HG02588 (cell line): ENCODE results near the gene KEAP1.
A peak's percentile ranks its signal among the peaks of the same experiment; 100 is the strongest.
"Not testable (repeated sequence)": the region's sequence is repeated elsewhere in the genome, so short reads cannot be mapped to it uniquely, and the experiment has no call there.

Experiments
- ATAC-seq: cut with Tn5 transposase; IDR thresholded peaks from one replicate; pipeline ENCODE4 v1.9.1; 2021; ENCODE audit warnings: mild to moderate bottlenecking, moderate library complexity; ENCODE audit not compliant: unreplicated experiment

The KEAP1 gene

DNA sequence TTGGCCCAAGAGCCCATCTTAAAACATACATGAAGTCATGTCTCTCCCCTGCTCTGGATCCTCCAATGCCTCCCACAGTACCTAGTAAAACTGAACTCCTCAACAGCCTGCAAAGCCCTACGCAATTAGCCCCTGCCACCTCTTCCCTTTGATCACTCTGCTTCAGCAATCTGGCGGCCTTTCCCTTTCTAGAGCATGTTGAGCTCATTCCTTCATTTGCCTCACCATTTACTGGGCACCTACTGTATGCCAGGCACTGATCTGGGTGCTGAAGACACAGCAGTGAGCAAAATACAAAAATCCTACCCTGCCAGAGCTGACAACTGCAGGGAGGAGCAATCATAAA is 2.9 kb downstream of the KEAP1 start:
- no peak for ATAC-seq

DNA sequence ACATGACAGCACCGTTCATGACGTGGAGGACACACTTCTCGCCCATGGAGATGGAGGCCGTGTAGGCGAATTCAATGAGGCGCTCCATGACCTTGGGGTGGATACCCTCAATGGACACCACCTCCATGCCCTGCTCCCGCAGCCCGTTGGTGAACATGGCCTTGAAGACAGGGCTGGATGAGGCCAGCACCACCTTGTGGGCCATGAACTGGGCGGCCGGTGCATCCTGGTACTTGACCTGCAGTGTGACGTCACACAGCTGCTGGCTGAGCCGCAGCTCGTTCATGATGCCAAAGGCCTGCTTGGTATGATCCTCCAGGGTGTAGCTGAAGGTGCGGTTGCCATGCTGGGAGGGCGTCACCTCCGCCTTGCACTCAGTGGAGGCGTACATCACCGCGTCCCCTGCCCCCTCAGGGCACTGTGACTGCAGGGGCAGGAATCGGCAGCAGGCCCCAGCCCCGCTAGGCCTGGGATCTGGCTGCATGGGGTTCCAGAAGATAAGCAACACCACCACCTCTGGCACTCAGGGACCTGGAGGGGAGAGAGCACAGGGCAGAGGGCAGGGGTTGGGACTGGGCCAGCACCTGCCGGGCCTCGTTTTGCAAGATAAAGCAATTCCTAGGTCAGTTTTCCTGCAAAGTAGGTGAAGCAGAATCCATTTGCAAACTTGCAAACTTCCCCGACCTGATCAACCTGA is 3.5 kb downstream of the KEAP1 start:
- ATAC-seq, result no peak

DNA sequence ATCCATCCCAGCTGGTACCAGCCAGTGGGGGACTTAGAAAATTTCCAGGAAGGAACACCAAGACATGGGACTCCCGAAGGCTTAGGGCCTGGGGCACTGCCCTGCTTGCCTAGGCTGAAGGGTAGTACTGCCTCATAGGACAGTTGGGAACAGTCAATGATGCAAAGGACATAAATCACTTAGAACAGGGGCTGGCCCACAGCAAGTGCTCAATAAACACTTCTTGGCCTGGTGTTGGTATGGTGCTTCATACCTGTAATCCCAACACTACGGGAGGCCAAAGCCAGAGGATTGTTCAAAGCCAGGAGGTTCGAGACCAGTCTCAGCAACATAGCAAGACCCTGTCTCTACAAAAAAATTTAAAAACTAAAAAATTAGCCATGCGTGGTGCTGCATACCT is 5.8 kb downstream of the KEAP1 start:
- no peak for ATAC-seq

DNA sequence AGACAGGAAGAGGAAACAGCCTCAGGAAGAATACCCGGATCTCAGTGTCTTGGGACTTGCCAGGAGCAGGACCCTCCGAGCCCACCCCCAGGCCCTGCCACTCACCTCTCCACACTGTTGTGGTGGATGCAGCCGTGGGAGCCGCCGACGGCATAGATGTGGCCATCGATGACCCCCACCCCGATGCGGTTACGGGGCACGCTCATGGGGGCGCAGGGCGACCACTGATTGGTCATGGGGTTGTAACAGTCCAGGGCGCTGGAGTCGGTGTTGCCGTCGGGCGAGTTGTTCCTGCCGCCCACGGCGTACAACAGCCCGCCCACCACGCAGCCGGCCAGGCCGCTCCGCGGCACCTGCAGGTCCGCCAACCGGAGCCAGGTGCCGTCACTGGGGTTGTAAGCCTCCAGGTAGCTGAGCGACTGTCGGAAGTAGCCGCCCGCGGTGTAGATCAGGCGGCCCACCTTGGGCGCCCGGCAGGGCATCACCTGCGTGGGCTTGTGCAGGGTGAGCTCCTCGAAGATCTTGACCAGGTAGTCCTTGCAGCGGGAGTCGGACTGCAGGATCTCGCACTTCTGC is 11.6 kb downstream of the KEAP1 start:
- ATAC-seq, result no peak

DNA sequence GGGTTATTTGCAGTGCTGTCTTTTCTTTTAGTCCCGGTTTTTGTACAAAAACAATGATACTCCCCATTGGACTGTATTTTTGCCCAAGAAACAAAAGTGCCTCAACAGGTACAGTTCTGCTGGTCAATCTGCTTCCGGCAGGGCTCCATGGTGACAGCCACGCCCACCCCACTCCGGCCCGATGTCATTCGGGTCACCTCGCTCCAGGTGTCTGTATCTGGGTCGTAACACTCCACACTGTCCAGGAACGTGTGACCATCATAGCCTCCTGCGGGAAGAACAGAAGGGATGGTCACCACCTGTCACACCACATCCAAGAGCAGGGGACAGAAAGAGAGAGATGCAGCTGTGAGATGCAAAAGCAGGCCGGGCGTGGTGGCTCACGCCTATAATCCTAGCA is 16.6 kb downstream of the KEAP1 start:
- no peak for ATAC-seq

DNA sequence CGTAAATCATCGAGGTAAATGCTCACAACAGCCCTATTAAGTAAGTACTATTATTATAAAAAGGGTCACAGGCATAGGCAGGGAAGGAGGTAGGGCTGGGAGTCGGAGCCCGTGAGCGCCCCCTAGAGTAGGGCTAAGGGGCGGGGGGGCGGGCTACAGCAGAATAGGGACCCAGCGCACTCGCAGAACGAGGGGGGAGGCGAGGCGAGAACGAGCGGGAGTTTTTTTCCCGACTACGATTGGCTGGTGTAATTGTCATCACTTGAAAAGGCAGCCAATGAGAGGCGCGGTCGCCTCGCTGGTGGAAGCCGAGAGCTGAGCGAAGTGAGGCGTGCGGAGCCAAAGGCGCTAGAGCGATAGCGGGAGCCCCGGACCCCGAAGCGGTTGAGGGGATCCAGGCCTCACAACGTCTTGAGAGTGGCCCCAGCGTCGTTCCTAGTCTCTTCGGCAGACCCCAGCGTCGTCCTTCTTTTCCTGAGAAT is 24.2 kb downstream of the KEAP1 start:
- no peak for ATAC-seq

DNA sequence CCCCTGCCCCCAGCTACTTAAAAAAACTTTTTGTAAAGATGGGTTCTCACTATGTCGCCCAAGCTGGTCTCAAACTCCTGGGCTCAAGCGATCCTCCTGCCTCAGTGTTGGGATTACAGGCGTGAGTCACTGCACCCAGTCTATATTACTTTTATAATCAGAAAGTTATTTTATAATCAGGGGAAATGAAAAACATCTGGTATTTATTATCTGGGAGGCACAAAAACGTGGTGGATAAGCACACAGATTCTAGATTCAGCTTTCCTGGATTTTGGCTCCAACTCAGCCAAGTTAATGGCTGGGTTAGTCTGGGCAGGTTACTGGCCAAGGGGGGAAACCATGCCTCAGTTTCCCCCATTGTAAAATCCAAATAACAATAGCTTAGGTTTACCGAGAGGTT is 24.7 kb downstream of the KEAP1 start:
- ATAC-seq, result no peak

DNA sequence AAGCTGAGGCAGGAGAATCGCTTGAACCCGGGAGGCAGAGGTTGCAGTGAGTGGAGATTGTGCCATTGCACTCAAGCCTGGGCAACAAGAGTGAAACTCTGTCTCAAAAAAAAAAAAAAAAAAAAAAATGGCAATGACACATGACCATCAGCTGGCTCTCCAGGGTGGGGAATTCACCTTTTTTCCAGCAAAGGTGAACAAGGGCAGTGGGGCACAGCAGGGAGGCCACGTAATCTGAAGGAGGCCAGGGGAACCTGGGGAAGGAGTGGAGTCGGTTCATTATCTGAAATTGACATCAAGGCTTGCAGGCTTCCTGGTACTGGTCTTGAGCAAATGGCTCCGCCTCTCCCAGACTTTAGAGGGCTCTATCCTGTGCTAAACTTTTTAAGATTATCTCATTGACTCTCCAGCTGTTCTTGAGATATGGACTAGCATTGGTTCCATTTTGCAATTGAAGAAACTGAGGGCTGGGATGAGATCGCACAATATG is 28.1 kb downstream of the KEAP1 start:
- no peak for ATAC-seq

DNA sequence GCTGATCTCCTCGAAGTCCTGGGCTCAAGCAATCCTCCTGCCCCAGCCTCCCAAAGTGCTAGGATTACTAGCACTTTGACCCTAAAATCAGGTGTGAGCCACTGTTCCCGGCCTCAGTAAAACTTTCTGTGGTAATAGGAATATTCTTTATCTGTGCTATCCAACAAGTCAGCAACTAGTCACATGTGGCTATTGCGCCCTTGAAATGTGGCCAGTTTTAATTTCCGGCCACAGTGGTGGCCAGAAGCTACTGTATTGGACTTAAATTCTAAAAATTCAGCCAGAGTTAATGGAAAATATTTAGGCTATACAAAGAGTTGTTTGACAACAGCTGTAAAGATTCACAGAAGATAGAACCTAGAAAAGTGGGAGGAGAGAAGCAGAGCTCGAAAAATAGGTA is 30.0 kb downstream of the KEAP1 start:
- no peak for ATAC-seq

DNA sequence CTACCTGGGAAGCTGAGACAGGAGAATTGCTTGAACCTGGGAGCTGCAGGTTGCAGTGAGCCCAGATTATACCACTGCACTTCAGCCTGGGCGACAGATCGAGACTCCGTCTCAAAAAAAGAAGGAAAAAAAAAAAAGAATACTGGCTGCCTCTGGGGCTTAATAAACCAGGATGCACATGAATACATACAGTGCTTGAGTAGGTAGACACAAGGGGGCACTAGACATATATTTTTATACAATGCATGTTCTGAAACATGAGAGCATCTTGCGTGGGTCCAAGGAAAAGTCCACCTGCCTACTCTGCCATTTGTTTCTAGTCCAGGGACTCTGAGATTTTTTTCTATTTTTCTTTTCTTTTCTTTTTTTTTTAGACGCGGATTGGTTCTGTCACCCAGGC is 31.2 kb downstream of the KEAP1 start:
- no peak for ATAC-seq

DNA sequence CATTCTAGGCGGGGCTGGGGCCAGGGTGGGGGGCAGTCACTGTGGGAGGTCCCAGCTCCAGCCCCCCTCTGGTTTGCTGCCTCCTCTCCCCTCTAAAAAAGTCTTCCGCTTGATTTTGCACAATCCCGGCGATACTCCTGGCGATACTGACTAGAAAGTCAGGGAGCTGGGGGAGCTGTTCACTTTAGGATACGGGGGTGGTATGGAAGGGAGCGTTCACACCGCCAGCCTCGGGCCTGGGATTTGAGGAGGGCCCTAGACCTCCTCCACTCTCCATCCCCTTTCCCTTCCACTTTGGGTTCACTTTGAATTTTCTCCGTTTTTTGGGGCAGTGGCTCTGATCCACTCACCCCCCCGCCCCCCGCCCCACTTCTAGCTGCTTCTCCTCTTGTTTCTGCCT is 35.0 kb downstream of the KEAP1 start:
- ATAC-seq, result no peak

DNA sequence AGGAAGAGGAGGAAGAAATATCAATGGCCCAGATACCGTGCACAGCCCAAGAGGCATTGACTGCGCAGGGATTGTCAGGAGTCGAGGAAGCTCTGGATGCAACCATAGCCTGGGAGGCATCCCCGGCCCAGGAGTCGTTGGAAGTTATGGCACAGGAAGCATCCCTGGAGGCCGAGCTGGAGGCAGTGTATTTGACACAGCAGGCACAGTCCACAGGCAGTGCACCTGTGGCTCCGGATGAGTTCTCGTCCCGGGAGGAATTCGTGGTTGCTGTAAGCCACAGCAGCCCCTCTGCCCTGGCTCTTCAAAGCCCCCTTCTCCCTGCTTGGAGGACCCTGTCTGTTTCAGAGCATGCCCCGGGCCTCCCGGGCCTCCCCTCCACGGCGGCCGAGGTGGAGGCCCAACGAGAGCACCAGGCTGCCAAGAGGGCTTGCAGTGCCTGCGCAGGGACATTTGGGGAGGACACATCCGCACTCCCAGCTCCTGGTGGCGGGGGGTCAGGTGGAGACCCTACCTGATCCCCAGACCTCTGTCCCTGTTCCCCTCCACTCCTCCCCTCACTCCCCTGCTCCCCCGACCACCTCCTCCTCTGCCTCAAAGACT is 36.0 kb downstream of the KEAP1 start:
- no peak for ATAC-seq

DNA sequence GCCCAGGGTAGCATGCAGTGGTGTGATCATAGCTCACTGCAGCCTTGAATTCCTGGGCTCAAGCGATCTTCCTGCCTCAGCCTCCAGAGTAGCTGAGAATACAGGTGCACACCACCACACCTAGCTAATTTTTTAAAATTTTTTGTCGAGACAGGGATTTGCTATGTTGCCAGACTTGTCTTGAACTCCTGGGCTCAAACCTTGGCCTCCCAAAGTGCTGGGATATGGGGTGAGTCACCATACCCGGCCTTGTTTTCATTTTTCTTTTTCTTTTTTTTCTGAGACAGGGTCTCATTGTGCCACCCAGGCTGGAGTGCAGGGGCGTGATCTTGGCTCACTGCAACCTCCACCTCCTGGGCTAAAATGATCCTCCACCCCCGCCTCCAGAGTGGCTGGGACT is 38.7 kb downstream of the KEAP1 start:
- no peak for ATAC-seq

DNA sequence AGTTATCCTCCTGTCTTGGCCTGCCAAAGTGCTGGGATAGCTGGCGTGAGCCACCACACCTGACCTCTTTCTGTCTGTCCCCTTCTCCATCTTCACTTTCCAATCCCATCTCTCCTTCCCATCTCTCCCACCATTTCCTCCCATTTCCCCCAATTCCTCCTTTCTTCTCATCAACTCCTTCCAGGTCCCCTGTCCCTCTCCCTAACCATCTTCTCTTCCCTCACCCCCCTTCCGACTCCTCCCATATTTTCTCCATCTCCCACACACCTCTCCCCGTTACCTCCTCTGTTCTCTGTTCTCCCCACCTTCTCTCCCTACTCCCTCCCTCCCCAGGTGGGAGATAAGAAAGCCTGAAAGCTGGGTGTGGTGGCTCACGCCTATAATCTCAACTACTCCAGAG is 40.6 kb downstream of the KEAP1 start:
- no peak for ATAC-seq

DNA sequence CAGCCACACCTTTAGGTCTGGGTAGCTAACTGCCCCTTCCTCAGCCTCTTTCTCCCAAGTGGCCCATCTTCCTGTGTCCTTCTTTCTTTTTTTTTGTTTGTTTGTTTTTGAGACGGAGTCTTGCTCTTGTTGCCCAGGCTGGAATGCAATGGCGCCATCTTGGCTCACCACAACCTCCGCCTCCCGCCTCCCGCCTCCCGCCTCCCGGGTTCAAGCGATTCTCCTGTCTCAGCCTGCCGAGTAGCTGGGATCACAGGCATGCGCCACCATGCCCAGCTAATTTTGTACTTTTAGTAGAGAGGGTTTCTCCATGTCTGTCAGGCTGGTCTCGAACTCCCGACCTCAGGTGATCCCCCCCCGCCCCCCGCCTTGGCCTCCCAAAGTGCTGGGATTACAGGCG is 41.1 kb downstream of the KEAP1 start:
- not testable (repeated sequence) for ATAC-seq

DNA sequence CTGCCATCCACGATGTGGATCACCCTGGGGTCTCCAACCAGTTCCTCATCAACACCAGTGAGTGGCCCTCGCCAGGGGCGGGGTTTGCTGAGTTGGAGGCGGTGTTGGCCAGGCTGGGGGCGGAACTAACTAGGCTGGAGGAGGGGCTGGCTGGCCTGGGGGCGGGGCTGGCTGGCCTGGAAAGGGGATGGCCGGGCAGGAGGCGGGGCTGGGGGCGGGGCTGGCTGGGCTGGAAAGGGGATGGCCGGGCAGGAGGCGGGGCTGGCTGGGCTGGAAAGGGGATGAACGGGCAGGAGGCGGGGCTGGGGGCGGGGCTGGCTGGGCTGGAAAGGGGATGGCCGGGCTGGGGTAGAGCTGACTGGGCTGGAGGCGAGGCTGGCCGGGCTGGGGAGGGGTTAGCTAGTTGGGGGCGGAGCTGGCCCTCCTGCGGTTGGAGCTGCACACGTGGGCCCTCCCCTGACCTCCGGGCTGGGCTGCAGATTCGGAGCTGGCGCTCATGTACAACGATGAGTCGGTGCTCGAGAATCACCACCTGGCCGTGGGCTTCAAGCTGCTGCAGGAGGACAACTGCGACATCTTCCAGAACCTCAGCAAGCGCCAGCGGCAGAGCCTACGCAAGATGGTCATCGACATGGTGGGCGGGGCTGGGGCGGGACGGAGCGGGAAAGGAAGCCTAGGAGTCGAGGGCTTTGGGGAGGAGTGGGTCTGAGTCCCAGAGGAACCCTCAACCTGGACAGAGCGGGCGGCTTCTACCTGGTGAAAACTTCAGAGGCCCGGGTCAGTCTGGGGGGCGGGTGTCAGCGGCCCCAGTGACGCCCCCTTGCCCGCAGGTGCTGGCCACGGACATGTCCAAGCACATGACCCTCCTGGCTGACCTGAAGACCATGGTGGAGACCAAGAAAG is 41.9 kb downstream of the KEAP1 start:
- peak; percentile 83 for ATAC-seq

DNA sequence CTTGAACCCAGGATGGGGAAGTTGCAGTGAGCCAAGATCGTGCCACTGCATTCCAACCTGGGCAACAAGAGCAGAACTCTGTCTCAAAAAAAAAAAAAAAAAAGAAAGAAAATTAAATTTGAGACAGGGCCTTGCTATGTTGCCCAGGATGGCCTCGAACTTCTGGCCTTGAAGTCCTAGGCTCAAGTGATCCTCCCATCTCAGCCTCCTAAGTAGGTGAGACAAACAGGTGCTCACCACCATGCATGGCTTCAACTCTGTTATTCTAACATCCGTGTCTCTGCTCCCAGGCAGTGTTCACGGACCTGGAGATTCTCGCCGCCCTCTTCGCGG is 42.5 kb downstream of the KEAP1 start:
- ATAC-seq, result no peak

DNA sequence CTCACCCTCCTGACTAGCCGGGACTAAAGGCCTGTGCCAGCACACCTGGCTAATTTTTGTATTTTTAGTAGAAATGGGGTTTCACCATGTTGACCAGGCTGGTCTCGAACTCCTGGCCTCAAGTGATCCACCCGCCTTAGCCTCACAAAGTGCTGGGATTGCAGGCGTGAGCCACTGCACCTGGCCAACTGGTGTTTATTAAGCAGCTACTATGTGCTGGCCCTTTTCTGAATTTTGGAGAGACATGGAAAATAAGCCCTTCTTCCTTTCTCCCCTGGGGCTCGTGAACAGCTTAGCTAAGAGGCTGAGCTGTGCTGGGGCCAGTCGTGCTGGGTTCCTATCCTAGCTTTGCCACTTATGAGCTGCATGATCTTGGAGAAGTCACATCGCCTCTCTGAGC is 44.4 kb downstream of the KEAP1 start:
- not testable (repeated sequence) for ATAC-seq

DNA sequence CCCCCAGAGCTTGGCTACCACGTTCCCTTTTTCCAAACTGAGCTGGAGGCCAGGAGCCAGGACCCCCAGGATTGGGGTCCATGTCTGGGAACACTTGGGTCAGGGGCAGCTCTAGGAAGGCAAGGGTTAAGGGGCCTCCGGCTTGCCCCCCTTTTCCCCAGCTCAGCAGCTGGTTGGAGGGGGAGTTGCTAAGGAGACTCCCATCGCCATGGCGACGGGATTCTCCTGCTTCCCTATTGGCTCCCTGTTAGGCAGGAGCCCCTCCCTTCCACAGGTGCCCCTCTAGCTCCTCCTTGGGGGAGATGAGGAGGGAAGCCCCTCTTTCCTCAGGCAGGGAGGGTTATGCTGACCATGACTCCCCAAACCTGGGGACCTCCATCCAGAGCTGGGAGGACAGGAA is 48.9 kb downstream of the KEAP1 start:
- no peak for ATAC-seq

DNA sequence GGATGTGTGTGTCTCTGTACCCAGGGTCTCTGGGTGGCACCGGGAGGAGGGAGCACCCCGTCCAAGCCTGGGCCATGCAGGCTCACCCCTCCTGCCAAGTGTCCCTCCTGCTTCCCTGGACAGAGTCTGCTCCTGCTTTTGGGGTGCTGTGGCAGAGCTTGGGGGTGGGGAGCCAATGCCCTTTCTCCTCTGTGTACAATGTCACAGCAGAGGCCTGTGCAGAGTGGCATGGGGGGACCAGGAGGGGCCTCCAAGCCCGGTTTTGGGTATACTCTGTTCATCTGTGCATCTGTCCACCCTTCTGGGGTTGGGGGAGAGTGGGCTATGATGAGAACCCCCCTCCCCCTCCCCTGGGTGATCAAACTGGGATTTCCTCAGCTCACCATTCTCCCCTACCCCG is 49.3 kb downstream of the KEAP1 start:
- no peak for ATAC-seq

DNA sequence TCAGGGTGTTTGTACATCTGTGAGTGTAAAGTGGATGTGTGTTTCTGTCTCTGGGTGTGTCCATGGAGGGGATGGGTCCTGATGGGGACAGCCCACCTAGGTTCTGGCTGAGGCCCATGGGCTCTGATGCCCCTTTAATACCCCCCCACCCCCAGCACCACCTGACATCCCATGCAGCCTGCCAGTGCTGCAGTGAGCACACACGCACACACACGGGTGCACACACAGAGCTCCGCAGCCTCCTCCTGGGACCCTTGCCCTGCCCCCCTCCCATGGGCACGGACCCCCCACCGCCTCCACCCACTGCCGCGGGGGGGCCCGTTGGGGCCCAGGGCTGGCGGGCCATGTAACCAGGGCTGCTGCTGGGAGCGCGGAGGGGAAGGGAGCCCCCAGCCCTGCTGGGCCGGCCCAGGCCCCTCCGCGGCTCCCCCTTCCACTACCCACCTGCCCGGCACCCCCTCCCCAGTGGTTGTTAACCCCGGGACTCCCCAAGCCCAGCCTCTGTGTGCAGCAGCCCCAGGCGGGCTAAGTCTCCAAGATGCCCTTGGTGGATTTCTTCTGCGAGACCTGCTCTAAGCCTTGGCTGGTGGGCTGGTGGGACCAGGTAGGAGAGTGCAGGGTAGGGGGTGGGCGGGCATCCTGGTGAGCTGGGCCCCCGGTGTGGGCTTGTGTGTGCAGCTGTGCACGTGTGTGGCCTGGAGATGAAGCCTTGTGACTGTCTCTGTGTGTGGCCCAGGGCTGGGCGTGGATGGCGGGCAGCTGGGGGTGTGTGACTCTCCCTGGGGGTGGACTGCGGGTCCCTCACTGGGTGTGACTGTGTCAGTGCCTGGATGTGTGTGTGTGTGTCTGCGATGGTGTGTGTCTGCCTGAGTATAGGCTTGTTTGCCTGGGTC is 50.2 kb downstream of the KEAP1 start:
- no peak for ATAC-seq
